NCI-H69 (cell line): ENCODE data around the gene HES6.
"Not testable (repeated sequence)": the region's sequence is repeated elsewhere in the genome, so short reads cannot be mapped to it uniquely, and the experiment has no call there.

Source experiments
- DNase-seq: peaks from one replicate; lab custom pipeline; 2025; lab: John Stamatoyannopoulos, UW

Gene HES6

DNA sequence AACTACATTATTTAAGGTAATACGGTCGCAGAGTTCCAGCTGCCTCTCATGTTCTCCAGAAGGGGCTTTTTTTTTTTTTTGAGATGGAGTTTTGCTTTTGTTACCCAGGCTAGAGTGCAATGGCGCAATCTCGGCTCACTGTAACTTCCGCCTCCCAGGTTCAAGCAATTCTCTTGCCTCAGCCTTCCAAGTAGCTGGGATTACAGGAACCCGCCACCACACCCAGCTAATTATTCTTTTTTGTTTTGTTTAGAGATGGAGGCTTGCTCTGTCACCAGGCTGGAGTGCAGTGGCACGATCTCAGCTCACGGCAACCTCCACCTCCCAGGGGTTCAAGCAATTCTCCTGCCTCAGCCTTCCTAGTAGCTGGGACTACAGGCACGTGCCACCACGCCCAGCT, 33.6 kb upstream of the HES6 start:
- DNase-seq, result not testable (repeated sequence)

DNA sequence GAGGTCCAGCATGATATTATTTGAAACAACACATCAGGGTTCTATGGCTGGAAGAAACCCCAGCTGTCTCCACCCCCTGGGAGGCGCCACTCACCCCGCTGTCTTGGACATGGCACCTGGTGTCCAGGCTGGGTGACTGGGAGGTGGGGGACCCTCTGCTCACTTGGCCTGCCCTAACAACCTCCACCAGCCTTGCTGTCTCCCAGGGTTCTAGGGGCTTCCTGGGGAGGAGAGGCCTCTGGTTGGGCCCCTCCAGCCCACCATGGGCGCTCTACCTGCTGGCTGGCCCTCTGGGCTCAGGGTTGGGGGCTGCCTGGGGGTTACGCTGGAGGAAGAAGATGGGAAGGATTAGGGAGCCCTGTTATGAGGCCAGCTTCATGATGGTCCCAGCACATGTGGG, 32.3 kb upstream of the HES6 start:
- no peak for DNase-seq

DNA sequence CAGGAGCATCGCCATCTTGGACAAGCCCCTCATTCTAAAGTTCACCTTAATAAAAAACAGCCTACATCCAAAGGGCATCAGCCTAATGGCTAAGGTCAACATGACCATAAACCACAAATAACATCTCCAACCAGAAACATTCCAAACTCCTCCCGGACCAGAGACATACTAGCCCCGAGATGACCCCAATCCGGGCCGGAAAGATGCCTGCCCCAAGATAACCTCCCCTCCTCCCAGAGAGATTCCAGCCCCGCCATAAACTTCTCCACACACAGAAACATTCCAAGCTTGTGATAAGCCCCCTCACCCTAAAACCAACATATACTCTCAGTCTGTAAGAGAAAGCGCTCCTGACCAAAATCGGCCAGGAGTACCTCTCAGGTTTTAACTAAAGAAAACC, 31.8 kb upstream of the HES6 start:
- not testable (repeated sequence) for DNase-seq

DNA sequence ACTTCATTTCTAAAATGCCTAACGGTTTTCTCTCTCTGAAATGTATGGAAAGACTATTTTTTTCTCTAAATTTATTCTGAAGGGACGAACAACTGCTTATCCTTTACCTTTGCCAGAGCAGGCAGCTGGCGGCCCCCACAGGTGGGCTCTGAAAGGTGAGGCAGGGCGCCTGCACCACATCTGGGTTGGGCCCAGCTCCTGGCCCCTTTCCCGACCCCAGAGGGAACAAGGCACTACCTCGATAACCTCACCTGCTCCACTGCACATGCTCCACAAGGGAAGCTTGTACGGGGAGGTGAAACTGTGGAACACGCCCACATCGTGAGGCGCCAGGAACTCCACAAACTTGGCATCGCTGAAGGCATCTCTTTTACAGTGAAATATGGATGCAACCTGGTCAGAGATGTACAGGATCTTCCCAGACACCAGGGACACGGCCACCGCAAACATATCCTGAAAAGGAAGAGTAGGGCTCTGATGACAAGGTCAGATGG, 31.3 kb upstream of the HES6 start:
- DNase-seq, result no peak

DNA sequence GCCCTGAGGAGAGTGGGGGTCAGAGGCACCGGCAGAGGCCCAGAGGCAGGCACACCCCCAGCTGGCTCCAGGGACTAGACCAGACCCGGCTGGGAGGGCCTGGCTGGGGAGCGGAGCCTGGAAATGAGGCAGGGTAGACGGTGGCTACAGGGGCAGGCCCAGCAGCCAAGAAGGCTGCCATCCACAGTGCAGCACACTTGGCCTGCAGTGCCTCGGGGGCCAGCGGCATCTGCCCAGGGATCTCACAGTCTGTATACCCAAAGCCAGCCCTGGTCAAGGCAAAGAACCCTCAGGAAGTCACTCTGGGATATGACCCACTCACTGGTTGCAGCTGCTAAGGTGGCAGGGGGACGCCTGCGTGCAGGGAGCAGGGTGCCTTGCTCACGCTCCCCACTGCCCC, 30.8 kb upstream of the HES6 start:
- no peak for DNase-seq

DNA sequence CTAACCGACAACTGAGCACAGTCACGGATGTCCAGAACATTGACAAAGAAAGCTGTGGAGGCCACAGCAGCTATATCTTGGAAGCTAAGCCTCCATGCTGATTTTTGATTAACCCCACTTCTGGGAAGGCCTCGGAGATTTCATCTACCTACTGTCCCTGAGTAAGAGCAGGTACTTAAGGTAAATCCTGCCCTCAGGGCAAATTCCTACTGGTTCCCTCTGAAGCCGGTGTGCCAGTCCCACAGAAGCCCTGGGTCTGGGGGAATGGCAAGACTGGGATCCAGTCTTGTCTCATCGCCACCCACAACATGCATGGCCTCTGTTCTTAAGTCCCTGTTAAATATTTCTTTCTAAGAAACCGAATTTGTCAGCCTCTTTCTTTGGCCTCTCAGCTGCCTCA, 29.9 kb upstream of the HES6 start:
- no peak for DNase-seq

DNA sequence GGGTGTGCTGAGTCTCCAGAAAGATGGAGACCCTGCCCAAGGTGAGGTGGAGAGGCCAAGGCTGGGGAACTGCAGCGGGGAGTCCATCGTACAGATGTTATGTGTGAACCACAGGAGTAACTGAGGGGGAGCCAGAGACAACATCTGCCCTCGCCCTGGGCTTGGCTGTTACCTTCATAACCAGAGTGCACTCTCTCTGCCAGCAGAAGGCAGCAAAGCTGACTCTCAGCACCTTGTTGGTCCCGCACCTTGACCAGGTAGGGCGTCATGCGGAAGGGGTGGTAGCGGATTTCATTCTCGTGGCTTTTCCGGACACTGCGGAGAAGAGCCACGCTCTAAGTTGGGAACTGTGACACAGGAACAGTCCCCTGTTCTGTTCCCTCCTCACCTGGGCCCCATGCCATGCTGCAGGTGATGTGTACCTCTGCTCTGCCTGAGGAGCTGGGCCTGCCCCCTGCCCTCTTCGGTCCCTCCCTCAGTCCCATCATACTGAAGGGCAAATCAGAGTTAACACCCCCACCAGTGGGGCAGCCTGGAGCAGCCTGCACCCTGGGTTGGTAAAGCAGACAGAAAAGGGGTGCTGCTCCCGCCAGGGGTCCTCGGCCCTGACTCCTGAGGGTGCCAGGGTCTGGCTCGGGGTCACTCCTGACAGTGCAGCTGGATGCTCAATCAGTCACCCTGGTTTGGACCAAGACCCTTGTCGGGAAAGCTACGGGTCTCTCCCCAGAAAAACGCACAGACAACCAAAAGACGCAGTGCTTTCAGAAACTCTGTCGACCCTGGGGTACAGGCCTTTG, 28.2 kb upstream of the HES6 start:
- no peak for DNase-seq

DNA sequence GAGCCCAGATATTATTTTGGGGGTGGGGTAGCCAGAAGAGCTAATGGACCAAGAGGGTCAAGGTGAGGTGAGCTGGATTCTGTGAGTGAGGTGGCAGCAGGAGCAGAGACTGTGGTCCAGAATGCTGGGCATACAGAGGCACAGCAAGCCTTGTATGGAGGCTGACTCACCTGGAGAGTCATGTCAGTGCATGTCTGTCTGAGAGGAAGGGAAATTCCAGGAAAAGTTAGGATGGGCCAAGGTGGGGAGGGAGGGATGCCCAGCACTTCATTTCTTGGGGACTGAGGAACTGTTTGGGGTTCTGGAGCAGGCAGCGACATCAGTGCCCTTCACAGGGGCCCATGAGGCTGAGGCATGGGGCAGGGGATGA, 27.5 kb upstream of the HES6 start:
- DNase-seq, result no peak

DNA sequence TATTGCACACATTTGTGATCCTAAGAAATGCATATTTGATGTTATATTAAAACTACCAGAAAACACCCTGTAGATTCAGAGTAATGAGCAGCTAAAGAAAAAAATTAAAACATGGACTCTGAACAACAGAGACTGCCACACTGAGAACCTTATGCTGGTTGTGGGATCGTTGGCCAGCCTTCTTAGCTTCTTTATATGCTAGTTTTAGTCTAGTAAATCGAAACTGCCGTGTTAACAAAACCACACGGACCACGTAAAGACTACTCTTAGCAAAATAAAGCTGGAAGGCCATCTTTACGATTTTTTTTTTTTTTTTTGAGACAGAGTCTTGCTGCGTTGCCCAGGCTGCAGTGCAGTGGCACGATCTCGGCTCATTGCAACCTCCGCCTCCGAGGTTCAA, 25.8 kb upstream of the HES6 start:
- no peak for DNase-seq

DNA sequence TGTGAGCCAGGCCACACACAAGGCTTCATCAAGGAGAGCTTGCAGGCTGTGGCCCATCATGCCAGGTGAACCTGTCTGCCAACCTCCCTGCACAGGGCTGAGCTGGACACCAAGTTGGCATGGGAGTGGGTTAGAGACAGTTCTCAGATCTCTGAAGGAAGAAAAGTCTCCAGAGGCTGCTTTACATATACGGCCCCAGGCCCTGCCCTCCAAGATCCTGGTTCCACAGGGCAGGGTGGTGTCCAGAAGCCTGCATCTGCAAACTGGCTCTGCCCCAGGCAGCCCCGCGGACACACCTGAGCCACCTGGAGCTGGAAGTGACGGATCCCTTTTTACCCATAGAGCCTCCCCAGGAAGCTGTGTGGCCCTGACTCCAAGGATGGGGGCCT, 24.2 kb upstream of the HES6 start:
- no peak for DNase-seq

DNA sequence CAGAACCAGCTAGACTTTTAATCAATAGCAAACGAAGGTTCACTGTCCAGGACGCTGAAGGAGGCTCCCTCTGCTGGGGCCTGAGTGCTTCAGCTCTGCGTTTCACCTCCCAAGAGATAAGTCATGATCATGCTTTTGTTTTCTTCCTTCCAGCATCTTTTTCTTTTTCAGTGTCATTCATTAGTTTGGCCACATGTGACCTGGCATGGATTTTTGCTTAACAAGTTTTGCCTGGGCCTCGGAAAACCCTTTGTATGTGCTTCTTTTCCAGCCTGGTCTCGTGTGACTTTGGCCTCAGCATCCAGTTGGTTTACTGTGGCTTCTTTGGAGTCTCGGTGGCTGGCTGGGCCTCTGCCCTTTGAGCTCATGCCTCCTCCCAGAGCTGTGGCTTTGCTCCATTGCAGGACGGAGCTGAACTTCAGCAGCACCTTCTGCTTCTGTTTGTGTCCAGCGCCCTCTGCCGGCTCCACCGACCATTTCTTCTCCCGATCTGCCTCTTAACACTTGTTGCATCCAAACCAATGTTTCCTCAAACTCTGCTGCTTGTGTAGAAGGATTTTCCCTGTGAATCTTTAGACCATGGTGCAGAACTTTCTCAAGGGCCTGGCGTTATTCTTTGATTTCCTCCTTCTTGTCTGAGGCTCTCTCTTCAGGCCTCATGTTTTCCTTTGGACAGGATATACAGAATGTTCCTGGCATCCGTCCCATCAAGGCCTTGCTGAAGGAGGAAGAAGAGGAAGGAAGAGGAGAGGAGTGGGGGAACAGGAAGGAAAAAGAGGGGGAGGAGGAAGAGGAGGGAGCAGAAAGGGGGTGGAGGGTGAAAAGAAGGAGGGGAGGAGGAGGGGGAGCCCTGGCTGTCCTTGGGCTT, 23.6 kb upstream of the HES6 start:
- DNase-seq, result peak; percentile 63

DNA sequence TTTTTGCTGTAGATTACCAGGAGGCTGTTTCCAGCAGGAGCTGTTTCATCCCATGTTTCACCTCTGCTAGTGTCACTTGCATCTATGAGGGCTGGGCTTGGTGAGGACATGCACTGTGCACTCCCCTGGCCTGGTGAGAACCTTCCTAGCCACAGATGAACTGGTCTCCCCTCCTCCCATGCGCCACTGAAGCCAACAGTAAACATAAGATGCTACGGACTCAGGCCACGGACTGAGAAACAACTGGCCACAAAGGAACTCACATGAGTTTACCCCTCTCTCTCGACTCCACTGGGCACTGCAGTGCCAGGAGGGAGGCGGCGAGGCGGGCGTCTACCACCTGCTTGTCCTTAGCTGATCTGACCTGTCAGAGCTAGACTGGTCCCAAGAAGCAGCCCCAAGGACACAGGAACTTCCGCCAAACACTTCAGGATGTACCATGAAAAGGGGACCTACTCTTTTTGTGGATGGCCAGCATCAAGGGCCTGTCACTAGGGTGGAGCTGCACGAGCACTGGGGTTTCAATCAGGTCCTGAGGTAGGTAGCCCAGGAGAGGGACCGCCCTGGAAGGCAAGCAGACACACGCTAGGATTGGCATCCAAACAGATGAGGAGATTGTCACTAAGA, 22.8 kb upstream of the HES6 start:
- no peak for DNase-seq

DNA sequence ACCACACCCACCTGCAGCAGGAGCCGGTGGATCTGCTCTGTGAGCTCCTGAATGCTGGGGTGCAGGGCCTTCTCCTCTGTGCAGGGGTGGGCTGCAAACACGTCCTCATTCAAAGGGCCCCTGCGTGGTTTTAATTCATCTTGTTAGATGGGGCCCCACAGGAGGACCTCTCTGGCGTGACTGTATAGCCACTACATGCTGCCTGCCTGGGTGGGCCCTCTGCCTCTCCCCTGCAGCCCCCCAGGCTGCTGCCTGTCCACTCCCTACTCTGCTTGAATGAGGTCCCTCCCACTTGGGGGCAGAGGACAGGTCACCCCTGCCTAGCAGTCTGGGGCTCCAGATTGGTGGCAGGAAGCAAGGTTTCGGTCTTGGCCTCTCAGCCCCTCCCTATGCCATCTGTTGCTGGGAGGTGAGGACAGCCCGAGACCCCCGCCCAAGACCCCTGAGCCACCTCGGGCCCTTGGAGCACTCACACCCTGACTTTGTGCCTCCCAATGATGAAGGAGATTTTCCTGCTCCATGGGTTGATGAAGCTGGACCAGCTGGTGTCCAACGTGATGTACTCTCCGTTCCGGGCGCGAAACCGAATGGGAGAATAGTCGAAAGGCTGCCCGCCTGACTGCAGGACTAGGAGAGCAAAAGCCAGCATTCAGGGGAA, 22.0 kb upstream of the HES6 start:
- no peak for DNase-seq

DNA sequence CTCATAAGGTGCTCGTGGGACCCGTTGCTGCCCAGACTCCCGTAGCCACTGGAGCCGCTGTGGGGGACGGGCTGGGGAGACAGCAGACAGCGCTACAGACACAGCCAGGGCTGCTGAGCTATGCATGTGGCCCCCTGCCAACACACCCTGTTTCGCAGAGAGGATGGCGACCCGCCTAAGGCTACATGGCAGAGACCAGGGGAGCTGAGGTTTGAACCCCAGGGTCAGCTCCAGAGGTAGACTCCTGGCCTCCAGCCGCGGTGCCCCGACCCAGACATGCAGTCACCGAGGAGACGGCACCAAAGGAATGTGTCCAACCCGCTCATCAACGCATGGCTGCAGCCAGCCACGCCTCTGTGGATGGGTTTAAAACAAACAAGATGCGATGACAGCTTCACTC, 21.0 kb upstream of the HES6 start:
- DNase-seq, result no peak

DNA sequence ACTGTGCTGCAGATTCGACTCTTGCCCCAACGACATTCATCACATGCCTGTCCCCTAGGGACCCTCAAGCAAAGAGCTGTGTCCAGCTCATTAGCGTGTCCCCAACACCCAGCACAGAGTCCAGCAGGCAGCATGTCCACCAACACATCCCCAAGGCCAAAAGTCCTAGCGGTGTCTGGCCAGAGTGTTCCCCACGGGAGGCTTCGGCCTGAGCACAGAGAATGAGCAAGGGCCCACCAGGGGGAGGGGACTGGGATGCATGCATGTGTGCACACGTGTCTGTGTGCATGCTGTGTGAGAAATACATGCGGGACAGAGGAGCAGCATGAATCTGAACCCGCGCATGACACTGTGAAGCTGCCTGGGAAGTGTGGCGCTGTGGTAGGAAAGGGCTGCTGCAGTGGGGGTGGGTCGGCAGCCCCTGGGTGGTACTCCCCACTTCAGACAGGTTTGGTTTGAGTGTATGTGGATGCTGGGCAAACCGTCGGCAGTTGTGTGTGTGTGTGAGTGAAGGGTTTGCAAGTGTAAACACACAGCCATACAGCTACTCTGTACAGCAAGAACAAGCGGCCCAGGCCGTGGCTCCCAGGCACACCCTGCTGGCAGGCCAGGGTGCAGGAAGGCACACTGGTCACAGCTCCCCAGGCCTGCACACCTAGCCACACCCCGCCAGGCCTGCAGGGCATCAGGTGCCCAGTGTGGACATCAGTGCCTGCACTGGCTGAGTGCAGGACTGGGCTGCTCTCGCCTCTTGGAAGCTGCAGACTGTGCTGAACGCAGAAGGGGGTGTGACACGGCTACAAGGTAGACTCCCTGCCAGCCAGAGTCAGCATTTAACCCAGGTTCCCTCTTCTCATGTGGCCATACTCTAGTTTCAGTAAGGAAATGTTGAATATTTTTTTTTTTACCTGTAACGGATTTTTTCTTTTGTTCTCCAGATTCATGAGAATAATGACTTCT, 19.5 kb upstream of the HES6 start:
- DNase-seq, result peak; percentile 3

DNA sequence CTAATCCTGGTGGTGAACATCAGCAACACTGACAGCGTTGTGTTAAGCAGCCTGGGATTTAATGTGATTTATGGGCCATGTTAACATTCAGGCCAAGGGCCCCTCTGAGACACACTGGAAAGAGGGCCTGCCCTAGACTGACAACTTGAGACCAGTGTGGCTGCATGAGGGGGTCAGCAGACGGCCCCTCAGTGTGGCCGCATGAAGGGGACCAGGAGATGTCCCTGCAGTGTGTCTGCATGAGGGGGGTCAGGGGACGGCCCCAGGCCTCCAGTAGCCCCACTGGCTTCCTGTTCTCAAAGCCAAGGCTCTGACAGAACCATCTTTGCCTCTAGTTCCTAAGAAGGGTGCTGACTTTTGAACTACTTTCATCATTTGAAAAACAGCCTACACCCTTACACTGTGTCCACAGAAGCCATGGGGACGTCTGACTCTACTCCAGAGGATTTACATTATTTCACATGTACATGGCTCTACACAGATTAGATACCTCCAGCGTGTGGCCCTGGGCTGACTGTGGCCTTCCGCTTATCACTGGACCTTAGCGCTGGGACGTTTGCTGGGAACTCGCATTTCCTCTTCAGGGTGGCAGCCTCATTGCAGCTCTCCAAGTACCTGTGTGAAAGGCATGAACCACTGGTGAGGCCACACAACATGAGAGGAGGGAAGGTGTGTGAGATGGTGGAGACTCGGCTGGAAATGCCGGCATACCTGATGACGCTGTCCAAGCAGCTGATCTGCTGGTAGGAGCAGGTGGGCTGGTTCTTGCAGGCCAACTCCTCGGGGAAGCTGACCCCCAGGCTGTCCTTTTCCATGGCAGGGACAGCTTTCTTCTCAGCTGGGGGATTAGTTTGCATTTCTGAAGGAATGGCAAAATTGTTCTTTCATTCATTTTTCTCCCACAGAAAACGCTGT, 18.2 kb upstream of the HES6 start:
- DNase-seq, result no peak

DNA sequence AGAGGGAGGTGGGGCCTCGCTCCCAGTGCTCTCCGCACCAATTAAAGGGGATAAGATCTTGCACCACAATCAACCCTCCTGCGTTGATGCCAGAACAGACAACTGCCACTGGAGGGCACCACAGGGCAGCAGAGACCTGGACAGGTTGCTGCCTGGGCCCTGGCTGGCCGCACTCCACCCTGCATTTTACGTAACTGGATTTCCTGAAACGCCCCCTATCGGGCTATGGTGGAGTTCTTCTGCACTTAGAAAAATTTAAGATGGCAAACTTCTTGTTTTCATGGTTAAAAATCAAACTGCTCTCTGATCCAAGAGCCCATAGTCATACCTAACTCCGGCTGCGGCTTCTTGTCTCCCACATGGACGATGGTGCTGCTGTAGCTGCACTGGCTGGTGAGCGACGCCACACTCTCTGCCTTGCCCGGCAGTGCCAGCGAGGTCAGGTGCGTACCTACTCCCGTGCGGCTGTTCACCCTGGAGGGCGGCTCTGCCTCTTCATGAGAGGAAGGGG, 16.8 kb upstream of the HES6 start:
- peak; percentile 87 for DNase-seq

DNA sequence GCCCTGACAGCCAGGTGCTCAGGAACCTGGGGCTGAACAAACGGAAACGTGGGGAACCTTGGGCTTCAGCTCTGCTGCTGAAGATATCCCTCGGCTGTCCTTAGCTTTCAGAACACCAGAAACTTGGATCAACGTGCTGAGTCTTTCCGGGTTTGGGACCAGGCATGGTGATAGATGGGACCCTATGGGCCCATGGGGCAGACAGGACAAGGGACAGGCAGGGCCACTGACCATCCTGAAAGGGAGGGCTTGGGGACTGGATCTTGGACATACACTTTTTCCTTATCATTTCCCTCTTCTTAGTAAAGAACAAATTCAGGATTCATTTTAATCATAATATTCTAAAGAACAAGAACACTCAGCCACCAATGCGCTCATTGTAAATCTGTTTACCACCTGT, 16.3 kb upstream of the HES6 start:
- no peak for DNase-seq

DNA sequence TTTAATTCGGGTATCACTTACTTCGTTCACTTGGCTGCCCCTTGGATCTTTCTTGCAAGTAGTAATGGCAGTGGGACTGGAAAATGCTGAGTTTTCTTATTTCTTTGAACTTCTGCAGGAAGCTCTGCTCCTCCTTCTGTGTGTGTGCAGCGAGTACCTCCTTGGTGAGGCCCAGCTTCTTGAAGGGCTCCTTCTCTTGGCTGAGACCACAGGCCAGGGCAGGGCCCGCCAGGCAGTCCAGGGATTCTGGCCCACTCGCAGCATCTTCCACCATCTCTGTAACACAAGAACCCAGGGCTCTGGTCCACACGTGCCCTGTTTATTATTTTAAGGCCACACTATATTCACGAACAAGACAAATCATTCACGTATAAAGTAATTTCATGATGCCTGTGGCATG, 15.8 kb upstream of the HES6 start:
- DNase-seq, result no peak

DNA sequence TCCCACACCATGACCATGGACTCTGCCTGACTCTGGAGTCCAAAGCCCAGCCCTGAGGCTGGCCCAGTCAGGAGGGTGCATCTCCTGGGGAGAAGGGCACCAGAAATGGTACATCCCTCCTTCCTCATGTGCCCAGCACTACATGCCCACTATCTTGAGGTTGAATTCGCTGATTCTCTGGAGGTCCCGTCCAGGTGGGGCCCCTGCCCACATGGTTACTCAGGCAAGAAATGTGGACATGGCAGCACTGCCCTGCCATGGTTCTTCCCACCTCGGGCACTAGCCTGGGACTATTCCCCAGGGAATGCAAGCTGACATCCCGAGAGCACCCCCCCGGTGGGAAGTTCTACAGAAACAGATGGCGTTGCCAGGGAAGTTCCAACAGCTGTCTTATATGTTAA, 15.3 kb upstream of the HES6 start:
- peak; percentile 66 for DNase-seq
